Astrocyte (in vitro differentiated cells and primary cell): ENCODE data around the gene ENOX1.

Source experiments
- EZH2 ChIP-seq: IDR thresholded peaks from 2 replicates; pipeline ENCODE4 v1.6.1; 2012; ENCODE audit warnings: mild to moderate bottlenecking, low read length, inconsistent platforms; ENCODE audit not compliant: insufficient read depth
- TF ChIP-seq, protein P1 (sequence below): IDR thresholded peaks from 2 replicates; pipeline ENCODE4 v1.5.1; 2011; ENCODE audit warnings: low read depth, mild to moderate bottlenecking, inconsistent platforms, low read length, moderate library complexity; ENCODE audit not compliant: insufficient read depth

DNA sequence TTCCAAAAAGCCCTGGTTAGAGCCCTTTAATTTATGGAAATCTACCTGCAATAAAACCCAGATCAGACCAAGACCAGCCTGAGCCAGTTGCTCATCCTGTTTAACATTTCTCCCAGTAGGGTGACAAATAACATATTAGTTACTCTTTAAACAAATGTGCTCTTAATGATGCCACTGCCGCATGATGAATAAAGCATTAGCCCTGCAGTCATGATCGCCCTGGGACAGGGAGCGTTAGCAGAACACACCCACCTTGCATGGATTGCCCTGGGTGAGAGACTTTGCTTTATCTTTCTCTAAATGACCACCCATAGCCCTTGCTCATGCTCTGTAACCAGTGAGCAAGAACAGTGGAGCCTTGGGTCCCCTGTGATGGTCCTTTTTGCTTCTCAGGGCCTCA is 362.4 kb downstream of the ENOX1 start:
- TF ChIP-seq, protein P1, sequence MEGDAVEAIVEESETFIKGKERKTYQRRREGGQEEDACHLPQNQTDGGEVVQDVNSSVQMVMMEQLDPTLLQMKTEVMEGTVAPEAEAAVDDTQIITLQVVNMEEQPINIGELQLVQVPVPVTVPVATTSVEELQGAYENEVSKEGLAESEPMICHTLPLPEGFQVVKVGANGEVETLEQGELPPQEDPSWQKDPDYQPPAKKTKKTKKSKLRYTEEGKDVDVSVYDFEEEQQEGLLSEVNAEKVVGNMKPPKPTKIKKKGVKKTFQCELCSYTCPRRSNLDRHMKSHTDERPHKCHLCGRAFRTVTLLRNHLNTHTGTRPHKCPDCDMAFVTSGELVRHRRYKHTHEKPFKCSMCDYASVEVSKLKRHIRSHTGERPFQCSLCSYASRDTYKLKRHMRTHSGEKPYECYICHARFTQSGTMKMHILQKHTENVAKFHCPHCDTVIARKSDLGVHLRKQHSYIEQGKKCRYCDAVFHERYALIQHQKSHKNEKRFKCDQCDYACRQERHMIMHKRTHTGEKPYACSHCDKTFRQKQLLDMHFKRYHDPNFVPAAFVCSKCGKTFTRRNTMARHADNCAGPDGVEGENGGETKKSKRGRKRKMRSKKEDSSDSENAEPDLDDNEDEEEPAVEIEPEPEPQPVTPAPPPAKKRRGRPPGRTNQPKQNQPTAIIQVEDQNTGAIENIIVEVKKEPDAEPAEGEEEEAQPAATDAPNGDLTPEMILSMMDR, result no peak
- no peak for TF ChIP-seq EZH2
